ENCODE data around the gene ZSWIM6. TPM values are rescaled to one million over a fixed set of nuclear protein-coding genes. Genes with fewer than 3 reads are reported as not detected.

ZSWIM6 gene
- total and polyA plus RNA-seq, 2 of the 4 experiments (the other 2 are of a cell fraction), result 10.8 to 14.1 TPM

DNA sequence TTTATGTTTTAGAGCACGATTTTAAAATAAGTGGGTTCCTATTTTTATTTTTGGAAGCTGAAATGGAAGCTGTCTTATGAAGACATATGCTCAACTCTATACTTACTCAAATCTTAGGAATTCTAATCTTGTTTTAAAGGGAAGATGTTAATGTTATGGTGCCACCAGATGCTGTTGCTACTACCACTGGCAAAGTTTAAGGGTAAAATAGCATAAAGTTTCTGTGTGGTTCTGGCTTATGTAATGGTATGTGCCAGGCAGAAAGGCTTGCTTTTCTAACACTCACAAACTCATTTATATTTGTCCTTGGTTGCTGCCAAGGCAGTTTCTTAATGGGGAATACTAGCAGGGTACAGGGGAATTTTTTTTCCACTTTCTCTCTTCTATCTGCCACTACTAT, 204.9 kb downstream of the ZSWIM6 start:
- WGBS, 2 experiments (ENCODE audit: extremely low coverage in 2 of 2, insufficient read length in 1 of 2), result no CpG with 5 or more reads among the region's 1 CpG
- no peak for DNase-seq
- Histone ChIP-seq H3K9me3 (ENCODE audit: control insufficient read depth, insufficient read depth, low read length) (no peaks in the 10 kb centered on the region; the same call in 1 of the 2 replicates), H2AK5ac (ENCODE audit: low read depth, low read length) (no peak overlapping the region), H3K9ac (ENCODE audit: low read depth, low read length) (no peak overlapping the region), H4K5ac (ENCODE audit: low read depth, low read length) (no peak overlapping the region), H2BK15ac (ENCODE audit: low read depth, low read length) (no peak overlapping the region), H4K91ac (ENCODE audit: insufficient read depth, low read depth, low read length) (no peak overlapping the region), H2AK9ac (replicated peaks; ENCODE audit: low read depth, low read length, poor library complexity) (no peak overlapping the region), H3K27me3 (ENCODE audit: control insufficient read depth, insufficient read depth, low read length) (no peaks in the 10 kb centered on the region), H3K4me2 (ENCODE audit: low read depth, low read length) (no peak overlapping the region), H2AFZ (replicated peaks; ENCODE audit: low read length, poor library complexity) (no peak overlapping the region), H2BK120ac (ENCODE audit: low read depth, low read length) (no peak overlapping the region), H2BK5ac (ENCODE audit: low read depth, low read length, poor library complexity, severe bottlenecking) (no peak overlapping the region), H3K18ac (ENCODE audit: low read depth, low read length) (no peak overlapping the region), H3K27ac (ENCODE audit: insufficient read depth, low read length) (no peak overlapping the region), H2BK20ac (ENCODE audit: low read depth, low read length) (no peak overlapping the region), H3K4ac (ENCODE audit: low read depth, low read length) (no peak overlapping the region), H3K4me3 (ENCODE audit: insufficient read depth, low read depth, low read length) (no peak overlapping the region), H3K9me1 (ENCODE audit: insufficient read depth, low read length) (peaks cover 6% of the 10 kb centered on the region; the same call in 1 of the 2 replicates), H4K8ac (ENCODE audit: low read depth in 2 of 2, low read length in 2 of 2) (no peak overlapping the region), H3K36me3 (ENCODE audit: control insufficient read depth, insufficient read depth, low read length) (peaks cover 37% of the 10 kb centered on the region), H3K23ac (ENCODE audit: low read depth, low read length) (no peak overlapping the region), H4K20me1 (ENCODE audit: insufficient read depth, low read length) (no peaks in the 10 kb centered on the region), H3K14ac (replicated peaks; ENCODE audit: low read depth, low read length) (no peak overlapping the region), H3K4me1 (ENCODE audit: control insufficient read depth, insufficient read depth, low read length) (no peaks in the 10 kb centered on the region), H3K79me1 (ENCODE audit: low read depth in 1 of 2, low read length in 2 of 2) (peaks cover 13 to 19% of the 10 kb centered on the region in 2 experiments), H3K56ac (ENCODE audit: extremely low read depth, insufficient read depth, low read length) (no peak overlapping the region)
- ChIA-PET POLR2A (ENCODE audit: unreplicated experiment) (no interaction called here), CTCF (interaction anchor here (0.6 kb wide), 2 partner anchors 15 to 48 kb away, joined by 3 read pairs; no protein-coding TSS in a partner anchor)
- no peak for ATAC-seq (ENCODE audit: low read depth)
- intact Hi-C loops (cut with micrococcal nuclease), result no loop called here
- dilution Hi-C loops (cut with HindIII; ENCODE audit: low sequenced_read_pairs, unreplicated experiment), result no loop called here
- TF ChIP-seq BHLHE40 (IDR thresholded peaks at IDR 0.05; ENCODE audit: low read depth, low read length) (no peak), POLR2A (IDR thresholded peaks at IDR 0.05; ENCODE audit: low read depth, low read length) (no peak)
- in situ Hi-C loops (cut with MboI; ENCODE audit: low sequenced_read_pairs), result no loop called here
- no TSS peak for BruUV-seq (replicated peaks)
